Suppressor macrophage (primary cell): ENCODE measurements around the gene CGB5.
"Not testable (repeated sequence)": the region's sequence is repeated elsewhere in the genome, so short reads cannot be mapped to it uniquely, and the experiment has no call there.

Source experiments
- DNase-seq, 4 experiments: peaks; one replicate each; pipeline ENCODE4 v3.0.0-alpha.2; 2020 to 2022

The CGB5 gene

GRCh38 chr19:49020931-49021895 is 22.4 kb upstream of the CGB5 start:
- peak; percentile 12 to 55 (median 38) for DNase-seq

- no peak for DNase-seq
These were observed 21.5 kb upstream of the CGB5 start for GRCh38 chr19:49022116-49022515.

GRCh38 chr19:49024233-49024632 is 19.4 kb upstream of the CGB5 start, which contains the start of gene CGB3:
Gene CGB3 (minus strand): TSS chr19:49024333. CDS start chr19:49023971, 362 bp downstream.
- not testable (repeated sequence) for DNase-seq

- not testable (repeated sequence) for DNase-seq
These were observed 18.6 kb upstream of the CGB5 start for GRCh38 chr19:49025088-49025487.

- DNase-seq, result not testable (repeated sequence)
These were observed 18.0 kb upstream of the CGB5 start for GRCh38 chr19:49025599-49025998.

- DNase-seq, result not testable (repeated sequence)
These were observed 15.0 kb upstream of the CGB5 start for GRCh38 chr19:49028686-49029085.

- DNase-seq, result not testable (repeated sequence)
These were observed 13.9 kb upstream of the CGB5 start for GRCh38 chr19:49029749-49030148.

- not testable (repeated sequence) for DNase-seq
These were observed 13.3 kb upstream of the CGB5 start for GRCh38 chr19:49030323-49030722.

- peak; percentile 20 to 38 (median 30) for DNase-seq
These were observed 11.9 kb upstream of the CGB5 start, which contains the start of gene CGB2 for GRCh38 chr19:49031642-49032301. Gene CGB2 (plus strand): TSS chr19:49031890. CDS start chr19:49032096, 206 bp downstream.

GRCh38 chr19:49036815-49037214 is 6.8 kb upstream of the CGB5 start, which contains the start of gene CGB1:
Gene CGB1 (minus strand): TSS chr19:49036895. CDS start chr19:49036711, 184 bp downstream.
- peak in 2 of 4 experiments; percentile 45 to 48 for DNase-seq

- not testable (repeated sequence) for DNase-seq
These were observed 5.5 kb upstream of the CGB5 start for GRCh38 chr19:49038111-49038510.

GRCh38 chr19:49038557-49039276 is 4.9 kb upstream of the CGB5 start:
- DNase-seq, result not testable (repeated sequence)

GRCh38 chr19:49039736-49040135 is 3.9 kb upstream of the CGB5 start:
- not testable (repeated sequence) for DNase-seq

- no peak for DNase-seq
These were observed 1.5 kb upstream of the CGB5 start for GRCh38 chr19:49042177-49042576.

- DNase-seq, result not testable (repeated sequence)
These were observed 982 bp upstream of the CGB5 start for GRCh38 chr19:49042666-49043065.

- not testable (repeated sequence) for DNase-seq
These were observed 5.4 kb downstream of the CGB5 start, which contains the start of gene CGB8 for GRCh38 chr19:49049011-49049410. Gene CGB8 (minus strand): TSS chr19:49049111. CDS start chr19:49048739, 372 bp downstream.

GRCh38 chr19:49049834-49050233 is 6.2 kb downstream of the CGB5 start:
- DNase-seq, result not testable (repeated sequence)

- DNase-seq, result not testable (repeated sequence)
These were observed 6.9 kb downstream of the CGB5 start for GRCh38 chr19:49050376-49051033.

- peak; percentile 43 to 80 (median 60) for DNase-seq
These were observed 12.7 kb downstream of the CGB5 start for GRCh38 chr19:49056101-49056901.

GRCh38 chr19:49056902-49057596 is 13.4 kb downstream of the CGB5 start:
- not testable (repeated sequence) for DNase-seq
